K562 (cell line): ENCODE measurements around the gene COX4I2. TPM values are rescaled to one million over a fixed set of nuclear protein-coding genes. Genes with fewer than 3 reads are reported as not detected.

Experiments used
- ATAC-seq: fragments of 200-7000 bp; cut with Tn5 transposase; 3 replicates; pipeline ENCODE4 v1.9.1; 2020; ENCODE audit warnings: moderate library complexity
- BruUV-seq: library from RNA; stranded (reverse); fragments of 400-500 nt; replicated peaks from 2 replicates; lab custom pipeline; 2021; lab: Mats Ljungman, UMichigan
- CTCF ChIA-PET: fragments of 300-600 bp; formaldehyde crosslinking; extraction: SDS; loops from one replicate; lab custom pipeline; 2021; ENCODE audit warnings: low intra/inter-chr PET ratio; lab: Yijun Ruan, JAX
- POLR2A ChIA-PET: fragments of 300-600, 350-650 bp; sonication (Branson Sonifier 250); formaldehyde crosslinking; extraction: SDS; loops from one replicate; lab custom pipeline; 2021; ENCODE audit warnings: antibody characterized with exemption, inconsistent platforms; lab: Yijun Ruan, JAX
- DNase-seq, 4 experiments: peaks; one replicate each; pipeline versions ENCODE4 v3.0.0 to v3.0.0-alpha.2; 2011 to 2018; ENCODE audit warnings: low spot score in 3 of 4, mixed read lengths in 3 of 4; ENCODE audit errors: extremely low read depth in 1 of 4
- FAIRE-seq: peaks from 2 replicates; lab custom pipeline; 2011; peaks lifted over from hg19 to GRCh38; lab: Jason Lieb, UNC
- H2AFZ ChIP-seq: 2 replicates; pipeline ENCODE4 v1.6.0; 2011; ENCODE audit warnings: low read depth, low read length, control low read depth, inconsistent platforms
- H3K27ac ChIP-seq: fragments of 200-600 bp; 3 replicates; pipeline ENCODE4 v1.8.0; 2011; ENCODE audit warnings: low read depth, mild to moderate bottlenecking, control low read depth, inconsistent platforms, low read length, moderate library complexity, mixed read lengths; ENCODE audit errors: extremely low read depth
- H3K27me3 ChIP-seq, 2 experiments: fragments of 300-600 bp in 1 of 2; 2 replicates in 1 of 2; 3 replicates in 1 of 2; pipeline versions ENCODE4 v1.6.0 to v1.8.0; 2011; ENCODE audit warnings: inconsistent platforms in 2 of 2, low read length in 2 of 2, mild to moderate bottlenecking in 1 of 2, mixed read lengths in 1 of 2, moderate library complexity in 1 of 2; ENCODE audit not compliant: control insufficient read depth in 2 of 2, insufficient read depth in 2 of 2
- H3K36me3 ChIP-seq: fragments of 300-600 bp; 3 replicates; pipeline ENCODE4 v1.8.0; 2011; ENCODE audit warnings: mild to moderate bottlenecking, low read length, inconsistent platforms; ENCODE audit not compliant: control insufficient read depth, insufficient read depth
- H3K4me1 ChIP-seq, 2 experiments: fragments of 200-600 bp in 1 of 2; replicated peaks in 1 of 2; 2 replicates in 1 of 2; 3 replicates in 1 of 2; pipeline versions ENCODE4 v1.5.1 to v1.8.0; 2011; ENCODE audit warnings: inconsistent platforms in 2 of 2, low read length in 2 of 2, mild to moderate bottlenecking in 1 of 2, mixed read lengths in 1 of 2, moderate library complexity in 1 of 2; ENCODE audit not compliant: control insufficient read depth in 2 of 2, insufficient read depth in 2 of 2
- H3K4me2 ChIP-seq: 2 replicates; pipeline ENCODE4 v1.6.1; 2011; ENCODE audit warnings: low read length, control low read depth, inconsistent platforms, mixed read lengths; ENCODE audit not compliant: insufficient read depth
- H3K4me3 ChIP-seq: fragments of 200-600 bp; sonication (generic), shearing (Covaris generic); 2 replicates; pipeline ENCODE4 v1.5.1; 2016; ENCODE audit warnings: control low read depth, inconsistent platforms
- H3K79me2 ChIP-seq: fragments of 200-600 bp; 3 replicates; pipeline ENCODE4 v1.8.0; 2011; ENCODE audit warnings: low read length, inconsistent platforms; ENCODE audit not compliant: control insufficient read depth, insufficient read depth
- H3K9ac ChIP-seq, 2 experiments: 2 replicates each; pipeline versions ENCODE4 v1.6.0 to v1.6.1; 2011; ENCODE audit warnings: low read depth in 2 of 2, low read length in 2 of 2, control low read depth in 1 of 2, inconsistent platforms in 1 of 2, mild to moderate bottlenecking in 1 of 2, mixed read lengths in 1 of 2; ENCODE audit not compliant: insufficient read depth in 1 of 2
- H3K9me1 ChIP-seq: one replicate; pipeline ENCODE4 v1.6.0; 2011; ENCODE audit warnings: inconsistent platforms, mild to moderate bottlenecking, low read length, moderate library complexity; ENCODE audit not compliant: control insufficient read depth, insufficient read depth
- H3K9me3 ChIP-seq: replicated peaks from 2 replicates; pipeline ENCODE4 v1.5.1; 2011; ENCODE audit warnings: low read depth, low read length, inconsistent platforms; ENCODE audit not compliant: control insufficient read depth, insufficient read depth
- H4K20me1 ChIP-seq: replicated peaks from 2 replicates; pipeline ENCODE4 v1.6.1; 2011; ENCODE audit warnings: low read length, inconsistent platforms, mixed read lengths; ENCODE audit not compliant: control insufficient read depth, insufficient read depth
- ARID1B ChIP-seq: fragments of 450-650 bp; IDR thresholded peaks from 2 replicates; pipeline ENCODE4 v1.6.1; 2016; ENCODE audit warnings: antibody characterized with exemption, mild to moderate bottlenecking, inconsistent platforms
- ATF7 ChIP-seq: fragments of 450-650 bp; IDR thresholded peaks from 2 replicates; pipeline ENCODE4 v1.7.1; 2014; ENCODE audit warnings: mild to moderate bottlenecking, moderate library complexity
- CBFA2T2 ChIP-seq: fragments of 450-650 bp; conservative IDR thresholded peaks from 2 replicates; pipeline ENCODE4 v1.6.1; 2017; ENCODE audit warnings: mild to moderate bottlenecking
- CBX2 ChIP-seq: fragments of 200-600 bp; sonication (generic); IDR thresholded peaks from one replicate; pipeline ENCODE4 v1.6.1; 2012; ENCODE audit warnings: mild to moderate bottlenecking, low read length, inconsistent platforms; ENCODE audit not compliant: insufficient read depth, poor library complexity, severe bottlenecking
- DMBX1 ChIP-seq: fragments of 250-450 bp; sonication (Bioruptor Pico); IDR thresholded peaks from 2 replicates; pipeline ENCODE4 v1.8.0; 2022; ENCODE audit warnings: inconsistent platforms, mild to moderate bottlenecking, moderate library complexity, borderline replicate concordance
- FOXA3 ChIP-seq, 2 experiments: fragments of 450-650 bp in 1 of 2; sonication (generic) in 1 of 2; formaldehyde crosslinking; IDR thresholded peaks in 1 of 2; conservative IDR thresholded peaks in 1 of 2; 2 replicates each; pipeline versions ENCODE4 v1.4.0 to v1.8.0; 2020 to 2022; ENCODE audit warnings: mild to moderate bottlenecking in 2 of 2, missing genetic modification reagents in 1 of 2
- GABPB2 ChIP-seq: fragments of 250-450 bp; sonication (Bioruptor Pico); conservative IDR thresholded peaks from 2 replicates; pipeline ENCODE4 v1.5.1; 2021; ENCODE audit warnings: mild to moderate bottlenecking
- MCM2 ChIP-seq: fragments of 450-650 bp; IDR thresholded peaks from 2 replicates; pipeline ENCODE4 v1.6.1; 2017; ENCODE audit warnings: low read depth, mild to moderate bottlenecking
- MECOM ChIP-seq: fragments of 250-450 bp; sonication (Bioruptor Pico); IDR thresholded peaks from 2 replicates; pipeline ENCODE4 v1.8.0; 2022; ENCODE audit warnings: inconsistent platforms
- MYNN ChIP-seq, 2 experiments: sonication (generic); formaldehyde crosslinking in 1 of 2; IDR thresholded peaks; 2 replicates each; pipeline versions ENCODE4 v1.5.0 to v1.6.1; 2016 to 2020; ENCODE audit warnings: antibody characterized with exemption in 1 of 2, missing genetic modification reagents in 1 of 2
- PHF21A ChIP-seq: fragments of 450-650 bp; IDR thresholded peaks from 2 replicates; pipeline ENCODE4 v1.6.1; 2017; ENCODE audit warnings: low read depth, borderline replicate concordance
- PHTF2 ChIP-seq: fragments of 250-450 bp; sonication (Bioruptor Pico); IDR thresholded peaks from 2 replicates; pipeline ENCODE4 v1.5.0; 2021; ENCODE audit warnings: mild to moderate bottlenecking
- POLR2G ChIP-seq: fragments of 200-400 bp; formaldehyde crosslinking; IDR thresholded peaks from 2 replicates; pipeline ENCODE4 v1.6.1; 2017; ENCODE audit warnings: low read depth, mild to moderate bottlenecking, antibody characterized with exemption, low read length, moderate library complexity
- SMAD4 ChIP-seq: fragments of 250-450 bp; sonication (Bioruptor Pico); conservative IDR thresholded peaks from 2 replicates; pipeline ENCODE4 v1.8.0; 2021; ENCODE audit warnings: inconsistent platforms, mild to moderate bottlenecking, moderate library complexity
- SMARCE1 ChIP-seq: fragments of 450-650 bp; IDR thresholded peaks from 2 replicates; pipeline ENCODE4 v1.7.1; 2016; ENCODE audit warnings: mild to moderate bottlenecking
- SPI1 ChIP-seq: IDR thresholded peaks from 2 replicates; pipeline ENCODE4 v1.6.1; 2011; ENCODE audit warnings: low read depth, low read length, control low read depth, borderline replicate concordance
- TBP ChIP-seq: optimal IDR thresholded peaks from 2 replicates; pipeline ENCODE3; 2011; ENCODE audit warnings: low read depth, low read length, improper control_type of control experiment
- ZBTB12 ChIP-seq: fragments of 250-450 bp; sonication (Bioruptor Pico); IDR thresholded peaks from 2 replicates; pipeline ENCODE4 v1.4.0; 2020
- ZNF282 ChIP-seq: sonication (generic); formaldehyde crosslinking; IDR thresholded peaks from 2 replicates; pipeline ENCODE4 v1.8.1; 2023; ENCODE audit warnings: missing genetic modification reagents
- ZNF740 ChIP-seq, 3 experiments: fragments of 200-800 bp in 1 of 3; sonication (Bioruptor generic) in 1 of 3; sonication (generic) in 1 of 3; formaldehyde crosslinking in 1 of 3; IDR thresholded peaks; 2 replicates each; pipeline versions ENCODE4 v1.6.1 to v1.8.0; 2016 to 2022; ENCODE audit warnings: mild to moderate bottlenecking in 2 of 3, missing compliant biosample characterization in 2 of 3, missing genetic modification characterization in 2 of 3, missing genetic modification reagents in 1 of 3
- WGBS: fragments of 100-300 bp; shearing (Covaris generic); methylation state at CpG from one replicate; pipeline ENCODE4 v1.1.6; 2016; ENCODE audit warnings: low coverage, mixed read lengths; ENCODE audit not compliant: insufficient coverage; ENCODE audit errors: missing lambda C conversion rate; 5-methylcytosine and 5-hydroxymethylcytosine counted together
- in situ Hi-C: fragments of 300-500 bp; cut with MboI; formaldehyde crosslinking; loops from 4 replicates; pipeline ENCODE4 v1.15.0; 2018; ENCODE audit warnings: inconsistent platforms, mixed read lengths
- intact Hi-C: fragments of 100-400 bp; cut with micrococcal nuclease; formaldehyde crosslinking; loops from 2 replicates; pipeline ENCODE4 v1.14.2; 2022
- polyA plus RNA-seq, 8 experiments: library from polyadenylated mRNA; depleted of rRNA in 4 of 8; stranded (reverse) in 5 of 8; unstranded in 3 of 8; fragments of >200 nt; fragmentation: Nextera tagmentation in 2 of 8; fragmentation: Illumina TruSeq in 1 of 8; extraction: Ambion mirVana in 2 of 8; extraction: Trizol in 1 of 8; gene quantifications; 2 replicates each; pipeline versions ENCODE4 v1.2.1 to v1.2.3, GENCODE V29; 2011 to 2014; ENCODE audit warnings: inconsistent platforms in 1 of 8, missing spikeins in 1 of 8
- total RNA-seq, 7 experiments: library from RNA; depleted of rRNA in 6 of 7; stranded (reverse); fragments of >200 nt in 6 of 7; fragmentation: Illumina TruSeq in 2 of 7; extraction: Trizol in 2 of 7; gene quantifications; 2 replicates each; pipeline versions ENCODE4 v1.2.1 to v1.2.3, GENCODE V29; 2011 to 2021; ENCODE audit warnings: low replicate concordance in 1 of 7

Gene COX4I2
- total and polyA plus RNA-seq, 9 of the 15 experiments (the other 6 are each of a cell fraction or from before 2014, with no cell fraction given): not detected

GRCh38 chr20:31670371-31671228, 32.9 kb downstream of the COX4I2 start:
- no TSS peak for BruUV-seq
- DNase-seq (peak in 2 of 4 experiments; percentile 68 to 77), ATAC-seq (peak; percentile 41), FAIRE-seq (peak; percentile 54)
- Histone ChIP-seq H3K27ac (peak overlapping the region; percentile 74), H3K36me3 (peaks cover 84% of the 10 kb centered on the region), H3K9me1 (no peaks in the 10 kb centered on the region), H3K9ac (peak overlapping the region; percentile 38 to 68; a peak in 3 of 4 replicates), H3K4me3 (no peak overlapping the region), H2AFZ (no peak overlapping the region), H3K4me1 (peaks cover 91% of the 10 kb centered on the region in 2 experiments), H3K9me3 (no peaks in the 10 kb centered on the region), H3K27me3 (no peaks in the 10 kb centered on the region), H3K4me2 (peak overlapping the region; percentile 39), H4K20me1 (no peaks in the 10 kb centered on the region), H3K79me2 (peaks cover 98% of the 10 kb centered on the region)
- intact Hi-C loops: no loop called here
- WGBS: 19% methylated on average over 10 of the region's 10 CpGs
- ChIA-PET CTCF (no interaction called here), POLR2A (interaction anchor here (0.9 to 3.6 kb wide), 2 partner anchors 8 to 42 kb away, joined by 5 to 14 read pairs; no protein-coding TSS in a partner anchor)
- in situ Hi-C loops: no loop called here
- TF ChIP-seq CBFA2T2 (peak; percentile 67), PHTF2 (no peak), DMBX1 (peak; percentile 93), TBP (no peak), MECOM (peak; percentile 46; the same call in 1 of the 2 replicates), CBX2 (no peak), SMARCE1 (0 out of 2 replicates have a peak, but pooled peaks have one; percentile 31), ZBTB12 (CRISPR knock-in tag) (peak; percentile 11; the same call in 1 of the 2 replicates), PHF21A (no peak), ZNF282 (no peak), SPI1 (no peak), MYNN (IDR thresholded peaks at IDR 0.05) (0 out of 2 replicates have a peak, but pooled peaks have one; percentile 22), MYNN (CRISPR knock-in tag; IDR thresholded peaks at IDR 0.05) (no peak), FOXA3 (CRISPR knock-in tag; conservative IDR thresholded peaks at IDR 0.05 in 1 of 2, IDR thresholded peaks at IDR 0.05 in 1 of 2) (peak in 1 of 2 experiments; percentile 29; a peak in 2 of 4 replicates), GABPB2 (CRISPR knock-in tag) (no peak), SMAD4 (CRISPR knock-in tag) (peak; percentile 78), ATF7 (no peak), ARID1B (peak; percentile 74), ZNF740 (CRISPR knock-in tag; IDR thresholded peaks at IDR 0.05) (no peak), ZNF740 (tag; IDR thresholded peaks at IDR 0.05) (0 out of 4 replicates have a peak, but pooled peaks of 1 of the 2 experiments have one; percentile 25), POLR2G (0 out of 2 replicates have a peak, but pooled peaks have one; percentile 22), MCM2 (no peak)
